Neural progenitor cell (in vitro differentiated cells): Measurements from ENCODE around the gene TGFBR3. TPM values are rescaled to one million over a fixed set of nuclear protein-coding genes. Genes with fewer than 3 reads are reported as not detected.

Experiments used
- DNase-seq: peaks from one replicate; pipeline ENCODE4 v3.0.0-alpha.2; 2016; ENCODE audit warnings: low spot score
- H2AFZ ChIP-seq: fragments of 200-600 bp; sonication (generic); replicated peaks from 2 replicates; pipeline ENCODE4 v1.6.1; 2016; ENCODE audit warnings: antibody characterized with exemption
- H3F3A ChIP-seq: fragments of 200-600 bp; sonication (generic); 2 replicates; pipeline ENCODE4 v1.6.1; 2016; ENCODE audit warnings: antibody characterized with exemption, low read depth
- H3K27ac ChIP-seq: fragments of 200-600 bp; sonication (generic); 2 replicates; pipeline ENCODE4 v1.5.1; 2016; ENCODE audit warnings: mild to moderate bottlenecking
- H3K27me3 ChIP-seq: fragments of 200-600 bp; sonication (generic); 2 replicates; pipeline ENCODE4 v1.6.1; 2016; ENCODE audit warnings: mild to moderate bottlenecking, moderate library complexity
- H3K36me3 ChIP-seq: fragments of 200-600 bp; sonication (generic); 2 replicates; pipeline ENCODE4 v1.5.1; 2016
- H3K4me1 ChIP-seq: fragments of 200-600 bp; sonication (generic); 2 replicates; pipeline ENCODE4 v1.6.1; 2016; ENCODE audit warnings: mixed run types
- H3K4me2 ChIP-seq: fragments of 200-600 bp; sonication (generic); 2 replicates; pipeline ENCODE4 v1.6.1; 2016
- H3K4me3 ChIP-seq: fragments of 200-600 bp; sonication (generic); 2 replicates; pipeline ENCODE4 v1.5.1; 2016
- H3K79me2 ChIP-seq: fragments of 200-600 bp; sonication (generic); 2 replicates; pipeline ENCODE4 v1.6.1; 2016; ENCODE audit warnings: low read depth
- H3K9ac ChIP-seq: fragments of 200-600 bp; sonication (generic); 2 replicates; pipeline ENCODE4 v1.6.1; 2016
- H3K9me3 ChIP-seq: fragments of 200-600 bp; sonication (generic); 2 replicates; pipeline ENCODE4 v1.5.1; 2016; ENCODE audit warnings: low read depth
- H4K20me1 ChIP-seq: fragments of 200-600 bp; sonication (generic); 2 replicates; pipeline ENCODE4 v1.6.1; 2016; ENCODE audit warnings: low read depth
- H3K27ac Mint-ChIP-seq: 3 replicates; pipeline ENCODE4 v1.8.0; 2021; ENCODE audit warnings: mixed read lengths
- H3K27me3 Mint-ChIP-seq: 2 replicates; pipeline ENCODE4 v1.8.0; 2022; ENCODE audit warnings: low read depth, mild to moderate bottlenecking, inconsistent platforms, moderate library complexity, mixed read lengths; ENCODE audit not compliant: insufficient read depth
- H3K36me3 Mint-ChIP-seq: 3 replicates; pipeline ENCODE4 v1.8.0; 2021; ENCODE audit warnings: mixed read lengths
- H3K4me1 Mint-ChIP-seq: 3 replicates; pipeline ENCODE4 v1.8.0; 2021; ENCODE audit warnings: mixed read lengths
- H3K4me3 Mint-ChIP-seq: 3 replicates; pipeline ENCODE4 v1.8.0; 2021; ENCODE audit warnings: mild to moderate bottlenecking, moderate library complexity, mixed read lengths
- H3K9me3 Mint-ChIP-seq: 3 replicates; pipeline ENCODE4 v1.8.0; 2020; ENCODE audit warnings: mixed read lengths
- EZH2 ChIP-seq: fragments of 200-600 bp; sonication (generic); IDR thresholded peaks from 2 replicates; pipeline ENCODE4 v1.6.1; 2017; ENCODE audit warnings: antibody characterized with exemption, mild to moderate bottlenecking, moderate library complexity
- EZH2phosphoT487 ChIP-seq: fragments of 200-600 bp; sonication (generic); IDR thresholded peaks from 2 replicates; pipeline ENCODE4 v1.6.1; 2017; ENCODE audit warnings: antibody characterized with exemption
- total RNA-seq: library from RNA; depleted of rRNA; stranded (reverse); fragments of >200 nt; gene quantifications from 2 replicates; pipeline ENCODE4 v1.2.3, GENCODE V29; 2015; ENCODE audit warnings: low replicate concordance
- TF ChIP-seq, protein P1 (sequence below): fragments of 200-600 bp; sonication (generic); IDR thresholded peaks from 2 replicates; pipeline ENCODE4 v1.5.1; 2017; ENCODE audit warnings: antibody characterized with exemption, mild to moderate bottlenecking

The TGFBR3 gene
- total RNA-seq, 1 donor from 2014 or later: 11.8 TPM

DNA sequence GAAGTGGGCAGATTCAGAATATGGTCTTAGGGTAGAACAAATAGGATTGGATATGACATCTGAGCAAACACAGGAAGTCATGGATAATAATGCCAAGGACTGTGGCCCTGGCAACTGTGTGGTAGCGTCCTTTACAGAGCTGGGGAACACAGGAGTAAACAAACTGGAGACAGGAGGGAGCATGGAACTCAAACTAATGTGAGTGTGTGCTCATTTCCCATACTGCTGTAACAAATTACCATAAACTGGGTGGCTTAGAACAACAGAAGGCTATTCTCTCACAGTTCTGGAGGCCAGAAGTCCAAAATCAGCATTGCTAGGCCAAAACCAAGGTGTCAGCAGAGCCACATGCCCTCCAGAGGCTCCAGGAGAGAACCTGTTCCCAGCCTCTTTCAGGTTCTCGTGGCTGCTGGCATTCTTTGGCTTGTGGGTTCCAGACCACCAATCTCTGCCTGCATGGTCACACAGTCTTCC lies 106.4 kb downstream of the TGFBR3 start:
- Histone ChIP-seq H3K4me3 (no peak overlapping the region), H2AFZ (no peak overlapping the region), H3K79me2 (no peaks in the 10 kb centered on the region), H3F3A (peaks cover 4% of the 10 kb centered on the region), H3K9me3 (no peaks in the 10 kb centered on the region), H3K4me1 (peaks cover 24% of the 10 kb centered on the region), H3K36me3 (no peaks in the 10 kb centered on the region), H3K4me2 (no peak overlapping the region), H3K27me3 (no peaks in the 10 kb centered on the region), H3K9ac (no peak overlapping the region), H4K20me1 (no peaks in the 10 kb centered on the region), H3K27ac (no peak overlapping the region)
- Mint-ChIP-seq H3K4me1 (peaks cover 35% of the 10 kb centered on the region), H3K36me3 (peaks cover 2% of the 10 kb centered on the region), H3K4me3 (no peak overlapping the region), H3K9me3 (no peaks in the 10 kb centered on the region), H3K27ac (no peak overlapping the region), H3K27me3 (no peaks in the 10 kb centered on the region)
- TF ChIP-seq EZH2phosphoT487 (no peak), EZH2 (no peak)
- TF ChIP-seq, protein P1, sequence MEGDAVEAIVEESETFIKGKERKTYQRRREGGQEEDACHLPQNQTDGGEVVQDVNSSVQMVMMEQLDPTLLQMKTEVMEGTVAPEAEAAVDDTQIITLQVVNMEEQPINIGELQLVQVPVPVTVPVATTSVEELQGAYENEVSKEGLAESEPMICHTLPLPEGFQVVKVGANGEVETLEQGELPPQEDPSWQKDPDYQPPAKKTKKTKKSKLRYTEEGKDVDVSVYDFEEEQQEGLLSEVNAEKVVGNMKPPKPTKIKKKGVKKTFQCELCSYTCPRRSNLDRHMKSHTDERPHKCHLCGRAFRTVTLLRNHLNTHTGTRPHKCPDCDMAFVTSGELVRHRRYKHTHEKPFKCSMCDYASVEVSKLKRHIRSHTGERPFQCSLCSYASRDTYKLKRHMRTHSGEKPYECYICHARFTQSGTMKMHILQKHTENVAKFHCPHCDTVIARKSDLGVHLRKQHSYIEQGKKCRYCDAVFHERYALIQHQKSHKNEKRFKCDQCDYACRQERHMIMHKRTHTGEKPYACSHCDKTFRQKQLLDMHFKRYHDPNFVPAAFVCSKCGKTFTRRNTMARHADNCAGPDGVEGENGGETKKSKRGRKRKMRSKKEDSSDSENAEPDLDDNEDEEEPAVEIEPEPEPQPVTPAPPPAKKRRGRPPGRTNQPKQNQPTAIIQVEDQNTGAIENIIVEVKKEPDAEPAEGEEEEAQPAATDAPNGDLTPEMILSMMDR: no peak
- DNase-seq: no peak

GRCh38 chr1:91778964-91779363 lies 107.0 kb downstream of the TGFBR3 start:
- H3K9me3 Mint-ChIP-seq: no peaks in the 10 kb centered on the region
- no peak overlapping the region for H3K27ac ChIP-seq

DNA sequence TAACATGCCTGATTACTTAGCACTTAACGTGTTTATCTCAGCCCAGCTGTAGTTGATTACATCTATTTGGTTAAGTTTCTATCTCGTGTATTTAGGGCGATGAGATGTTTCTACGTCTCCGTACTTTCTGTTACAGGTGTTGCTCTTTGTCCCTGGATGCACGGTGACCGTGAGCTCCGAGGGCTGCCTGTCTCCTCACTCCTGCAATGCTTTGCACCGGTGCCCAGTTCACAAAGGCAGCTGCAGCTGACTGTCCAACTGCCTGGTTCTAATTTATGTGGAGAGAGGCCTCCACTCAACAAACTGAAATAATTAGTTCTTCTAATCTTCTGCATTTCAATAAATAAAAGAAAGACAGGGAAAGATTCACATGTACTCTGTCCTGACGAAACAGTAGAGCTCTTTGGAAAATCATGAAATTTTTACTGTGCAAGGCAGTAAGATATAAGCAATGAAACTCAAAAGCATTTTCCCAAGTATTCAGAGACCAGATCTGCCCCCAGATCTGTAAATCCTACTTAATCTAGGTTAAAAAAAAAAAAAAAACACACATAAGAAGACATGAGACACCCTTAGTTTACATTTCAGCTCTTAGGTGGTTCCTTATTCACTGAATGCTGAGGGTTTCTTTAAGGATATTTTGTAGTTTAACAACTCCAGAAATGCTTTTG lies 108.2 kb downstream of the TGFBR3 start:
- no peaks in the 10 kb centered on the region for H3K9me3 Mint-ChIP-seq
- no peak overlapping the region for H3K27ac ChIP-seq
- H3K36me3 Mint-ChIP-seq: peaks cover 2% of the 10 kb centered on the region

More at GRCh38 chr1:91778964-91779363, 107.0 kb downstream of the TGFBR3 start:
- H3K4me3 Mint-ChIP-seq: no peak overlapping the region
- Histone ChIP-seq H3F3A (no peaks in the 10 kb centered on the region), H3K9ac (no peak overlapping the region), H3K4me2 (no peak overlapping the region), H3K36me3 (no peaks in the 10 kb centered on the region), H3K4me1 (peaks cover 19% of the 10 kb centered on the region), H3K4me3 (no peak overlapping the region), H3K27me3 (no peaks in the 10 kb centered on the region), H2AFZ (no peak overlapping the region), H4K20me1 (no peaks in the 10 kb centered on the region), H3K79me2 (no peaks in the 10 kb centered on the region), H3K9me3 (no peaks in the 10 kb centered on the region)
- peak overlapping the region; percentile 55 for H3K27ac Mint-ChIP-seq
- DNase-seq: no peak
- peaks cover 35% of the 10 kb centered on the region for H3K4me1 Mint-ChIP-seq
- no peak for TF ChIP-seq EZH2phosphoT487
- TF ChIP-seq EZH2: no peak
- TF ChIP-seq, protein P1: no peak
- no peaks in the 10 kb centered on the region for H3K27me3 Mint-ChIP-seq
- peaks cover 2% of the 10 kb centered on the region for H3K36me3 Mint-ChIP-seq

More for the DNA sequence above, 108.2 kb downstream of the TGFBR3 start:
- Histone ChIP-seq H3K4me1 (peaks cover 19% of the 10 kb centered on the region), H3K27me3 (no peaks in the 10 kb centered on the region), H3F3A (no peaks in the 10 kb centered on the region), H4K20me1 (no peaks in the 10 kb centered on the region), H3K36me3 (no peaks in the 10 kb centered on the region), H3K9me3 (no peaks in the 10 kb centered on the region), H3K4me3 (no peak overlapping the region), H3K4me2 (no peak overlapping the region), H3K79me2 (no peaks in the 10 kb centered on the region), H3K9ac (no peak overlapping the region), H2AFZ (no peak overlapping the region)
- DNase-seq: no peak
- no peak overlapping the region for H3K4me3 Mint-ChIP-seq
- TF ChIP-seq, protein P1: no peak
- no peak for TF ChIP-seq EZH2
- TF ChIP-seq EZH2phosphoT487: no peak
- H3K27ac Mint-ChIP-seq: no peak overlapping the region
- peaks cover 35% of the 10 kb centered on the region for H3K4me1 Mint-ChIP-seq
- no peaks in the 10 kb centered on the region for H3K27me3 Mint-ChIP-seq
